Measurements from ENCODE around the gene USP40. TPM values are rescaled to one million over a fixed set of nuclear protein-coding genes. Genes with fewer than 3 reads are reported as not detected.
A peak's percentile ranks its signal among the peaks of the same experiment; 100 is the strongest.

The USP40 gene
- total and polyA plus RNA-seq, 9 of the 15 experiments (the other 6 are each of a cell fraction or from before 2014, with no cell fraction given) = 5.5 to 15.0 (median 9.3) TPM

- no peak for TF ChIP-seq ZNF398 (CRISPR knock-in tag; IDR thresholded peaks at IDR 0.05)
- no peak for TF ChIP-seq CREB1 (IDR thresholded peaks at IDR 0.05)
- TF ChIP-seq CREB1 (CRISPR knock-in tag; IDR thresholded peaks at IDR 0.05) = no peak
Observed at GRCh38 chr2:233453111-233453915, 113.3 kb downstream of the USP40 start (continued).

- H3K9ac ChIP-seq (ENCODE audit: insufficient read depth in 1 of 2, low read depth in 2 of 2, low read length in 2 of 2) = peak overlapping the region in 1 of 2 experiments; percentile 76; a peak in 2 of 4 replicates
- H2AFZ ChIP-seq (ENCODE audit: low read depth, low read length) = no peak overlapping the region
- no TSS peak for BruUV-seq (replicated peaks)
- H3K27me3 ChIP-seq (ENCODE audit: control insufficient read depth in 2 of 2, insufficient read depth in 2 of 2, low read length in 2 of 2) = no peaks in the 10 kb centered on the region
- H3K4me3 ChIP-seq = no peak overlapping the region
- H3K27ac ChIP-seq (ENCODE audit: extremely low read depth, low read depth, low read length) = no peak overlapping the region
- no peak overlapping the region for H3K4me2 ChIP-seq (ENCODE audit: insufficient read depth, low read length)
- ChIA-PET POLR2A (no interaction called here), CTCF (ENCODE audit: low intra/inter-chr PET ratio) (no interaction called here)
- peak; percentile 72 for ATAC-seq
- in situ Hi-C loops (cut with MboI) (no loop called here), intact Hi-C loops (cut with micrococcal nuclease) (no loop called here)
- peaks cover 72% of the 10 kb centered on the region; the same call in 2 of the 3 replicates for H3K36me3 ChIP-seq (ENCODE audit: control insufficient read depth, insufficient read depth, low read length)
- no peaks in the 10 kb centered on the region for H4K20me1 ChIP-seq (replicated peaks; ENCODE audit: control insufficient read depth, insufficient read depth, low read length)
- peak; percentile 52 to 61 (median 56) for DNase-seq (ENCODE audit: extremely low read depth in 1 of 4, low spot score in 3 of 4)
- peaks cover 7 to 18% of the 10 kb centered on the region in 2 experiments; a peak in 4 of 5 replicates for H3K4me1 ChIP-seq (replicated peaks in 1 of 2; ENCODE audit: control insufficient read depth in 2 of 2, insufficient read depth in 2 of 2, low read length in 2 of 2)
- 13% methylated on average over 6 of the region's 9 CpGs for WGBS (ENCODE audit: insufficient coverage, low coverage, missing lambda C conversion rate)
- no peaks in the 10 kb centered on the region for H3K9me1 ChIP-seq (ENCODE audit: control insufficient read depth, insufficient read depth, low read length)
- H3K79me2 ChIP-seq (ENCODE audit: control insufficient read depth, insufficient read depth, low read length) = no peaks in the 10 kb centered on the region
- no peaks in the 10 kb centered on the region for H3K9me3 ChIP-seq (replicated peaks; ENCODE audit: control insufficient read depth, insufficient read depth, low read depth, low read length)
- peak; percentile 92 for FAIRE-seq
- TF ChIP-seq ZNF395 (CRISPR knock-in tag; IDR thresholded peaks at IDR 0.05) = 0 out of 2 replicates have a peak, but pooled peaks have one; percentile 42
- TF ChIP-seq RHOXF2B (CRISPR knock-in tag; conservative IDR thresholded peaks at IDR 0.05) = no peak
- TF ChIP-seq FOXA3 (CRISPR knock-in tag; conservative IDR thresholded peaks at IDR 0.05 in 1 of 2, IDR thresholded peaks at IDR 0.05 in 1 of 2) = no peak
- TF ChIP-seq ARID2 (IDR thresholded peaks at IDR 0.05) = no peak
- TF ChIP-seq TCF3 (CRISPR knock-in tag; IDR thresholded peaks at IDR 0.05) = peak; percentile 83
- TF ChIP-seq CBFA2T3 (IDR thresholded peaks at IDR 0.05) = peak; percentile 77
- TF ChIP-seq KDM4B (IDR thresholded peaks at IDR 0.05; ENCODE audit: borderline replicate concordance in 2 of 2, low read depth in 1 of 2) = no peak
- no peak for TF ChIP-seq CHCHD3 (CRISPR knock-in tag; IDR thresholded peaks at IDR 0.05)
- TF ChIP-seq NCOR1 (IDR thresholded peaks at IDR 0.05) = peak; percentile 54; the same call in 1 of the 2 replicates
- TF ChIP-seq DPF2 (IDR thresholded peaks at IDR 0.05) = 0 out of 2 replicates have a peak, but pooled peaks have one; percentile 54
- no peak for TF ChIP-seq HOXB6 (CRISPR knock-in tag; IDR thresholded peaks at IDR 0.05; ENCODE audit: borderline replicate concordance)
- 0 out of 4 replicates have a peak, but pooled peaks of 1 of the 2 experiments have one; percentile 23 for TF ChIP-seq RCOR1 (IDR thresholded peaks at IDR 0.05; ENCODE audit: borderline replicate concordance in 1 of 2, low read depth in 2 of 2, low read length in 2 of 2)
- no peak for TF ChIP-seq RBM34 (IDR thresholded peaks at IDR 0.05; ENCODE audit: borderline replicate concordance, insufficient read depth, low read length)
- TF ChIP-seq ZNF668 (CRISPR knock-in tag; IDR thresholded peaks at IDR 0.05) = no peak
- no peak for TF ChIP-seq MAFK (IDR thresholded peaks at IDR 0.05; ENCODE audit: low read length)
- no peak for TF ChIP-seq ZNF707 (CRISPR knock-in tag; conservative IDR thresholded peaks at IDR 0.05)
Observed at GRCh38 chr2:233451950-233452349, 114.6 kb downstream of the USP40 start.
